Lung (tissue), 13 donors: ENCODE data around the gene SETBP1. TPM values are rescaled to one million over a fixed set of nuclear protein-coding genes. Genes with fewer than 3 reads are reported as not detected.

Source experiments
- ATAC-seq: fragments of 200-7000 bp; cut with Tn5 transposase; one replicate; pipeline ENCODE4 v1.9.1; 2020; ENCODE audit warnings: moderate number of reproducible peaks; ENCODE audit not compliant: insufficient read depth, low FRiP score
- DNase-seq, 3 donors: peaks; one replicate each; pipeline ENCODE4 v3.0.0-alpha.2; 2013 to 2017
- H3K27ac ChIP-seq, 2 donors: one replicate each; pipeline ENCODE4 v1.5.1; 2013; ENCODE audit warnings: mild to moderate bottlenecking in 2 of 2, moderate library complexity in 2 of 2, control low read depth in 1 of 2, inconsistent platforms in 1 of 2, low read depth in 1 of 2, low read length in 1 of 2
- H3K27me3 ChIP-seq, 3 donors: one replicate each; pipeline ENCODE4 v1.5.1; 2013; ENCODE audit warnings: low read length in 2 of 3; ENCODE audit not compliant: control insufficient read depth in 3 of 3, insufficient read depth in 3 of 3
- H3K36me3 ChIP-seq, 4 donors: one replicate each; pipeline ENCODE4 v1.5.1; 2013; ENCODE audit warnings: low read length in 4 of 4, mild to moderate bottlenecking in 1 of 4, moderate library complexity in 1 of 4; ENCODE audit not compliant: control insufficient read depth in 4 of 4, insufficient read depth in 4 of 4
- H3K4me1 ChIP-seq, 5 donors: one replicate each; pipeline ENCODE4 v1.5.1; 2013; ENCODE audit warnings: low read length in 5 of 5, mild to moderate bottlenecking in 2 of 5, moderate library complexity in 1 of 5; ENCODE audit not compliant: control insufficient read depth in 5 of 5, insufficient read depth in 5 of 5
- H3K4me3 ChIP-seq: one replicate; pipeline ENCODE4 v1.5.1; 2013; ENCODE audit warnings: mild to moderate bottlenecking, control low read depth, moderate library complexity
- H3K9ac ChIP-seq, 2 donors: one replicate each; pipeline ENCODE4 v1.5.1; 2013; ENCODE audit warnings: low read length in 2 of 2, control low read depth in 1 of 2; ENCODE audit not compliant: insufficient read depth in 1 of 2
- H3K9me3 ChIP-seq, 4 donors: one replicate each; pipeline ENCODE4 v1.5.1; 2013; ENCODE audit warnings: low read length in 3 of 4, mild to moderate bottlenecking in 1 of 4, moderate library complexity in 1 of 4; ENCODE audit not compliant: control insufficient read depth in 4 of 4, insufficient read depth in 3 of 4
- WGBS, 2 donors: extraction: QIAGEN DNeasy Blood & Tissue Kit; methylation state at CpG; one replicate each; pipeline ENCODE4 v1.1.7; 2013; 5-methylcytosine and 5-hydroxymethylcytosine counted together
- polyA plus RNA-seq, 2 donors: library from polyadenylated mRNA; stranded (reverse); fragments of 200-250 nt; gene quantifications; one replicate each; pipeline ENCODE4 v1.2.1, GENCODE V29; 2013
- small RNA-seq: library from RNA; depleted of rRNA; stranded (forward); fragments of <200 nt; gene quantifications from one replicate; pipeline ENCODE3, GENCODE V24; 2014; ENCODE audit warnings: low replicate concordance
- total RNA-seq, 2 donors: library from RNA; depleted of rRNA in 1 of 2; stranded (reverse); fragments of >200 nt in 1 of 2; gene quantifications; one replicate each; pipeline ENCODE4 v1.2.1, GENCODE V29; 2014 to 2021
- TF ChIP-seq, protein P1 (sequence below): IDR thresholded peaks from 2 replicates; pipeline ENCODE4 v1.5.1; 2012; ENCODE audit warnings: mild to moderate bottlenecking; ENCODE audit errors: control extremely low read depth, extremely low read depth
- donor health status: control.
- donor health status: control.
- donor health status: Bipolar disorder and iron deficiency.
- donor health status: healthy.
- donor health status: DM: yes; HTN: yes; CAD: no.

SETBP1 gene
- total and polyA plus RNA-seq, 4 donors, result 1.6 to 43.8 (median 16.6) TPM

DNA sequence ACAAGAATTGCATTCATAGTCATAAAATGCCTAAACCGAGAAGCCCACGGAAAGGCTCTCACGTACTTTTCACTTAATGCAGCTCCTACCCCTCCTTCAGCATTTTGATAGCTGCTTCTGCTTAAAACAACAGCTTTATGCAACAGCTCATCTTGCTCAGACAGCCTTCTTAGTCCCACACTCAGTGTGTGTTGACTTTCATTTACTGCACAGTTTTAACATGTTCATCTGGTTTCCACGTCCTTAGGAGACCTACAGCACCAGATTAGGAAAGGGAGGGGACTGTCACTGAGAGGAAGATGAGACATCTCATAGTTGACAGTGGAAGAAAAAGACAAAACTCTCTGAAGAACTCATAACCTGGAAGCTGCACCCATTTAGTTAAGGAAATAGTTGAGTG, 435.4 kb downstream of the SETBP1 start:
- Histone ChIP-seq H3K36me3 (no peaks in the 10 kb centered on the region), H3K4me1 (peaks cover 0 to 3% (median 0%) of the 10 kb centered on the region in 5 donors), H3K4me3 (no peak overlapping the region), H3K9ac (no peak overlapping the region), H3K9me3 (no peaks in the 10 kb centered on the region), H3K27ac (no peak overlapping the region), H3K27me3 (no peaks in the 10 kb centered on the region)
- ATAC-seq, result no peak
- TF ChIP-seq, protein P1, sequence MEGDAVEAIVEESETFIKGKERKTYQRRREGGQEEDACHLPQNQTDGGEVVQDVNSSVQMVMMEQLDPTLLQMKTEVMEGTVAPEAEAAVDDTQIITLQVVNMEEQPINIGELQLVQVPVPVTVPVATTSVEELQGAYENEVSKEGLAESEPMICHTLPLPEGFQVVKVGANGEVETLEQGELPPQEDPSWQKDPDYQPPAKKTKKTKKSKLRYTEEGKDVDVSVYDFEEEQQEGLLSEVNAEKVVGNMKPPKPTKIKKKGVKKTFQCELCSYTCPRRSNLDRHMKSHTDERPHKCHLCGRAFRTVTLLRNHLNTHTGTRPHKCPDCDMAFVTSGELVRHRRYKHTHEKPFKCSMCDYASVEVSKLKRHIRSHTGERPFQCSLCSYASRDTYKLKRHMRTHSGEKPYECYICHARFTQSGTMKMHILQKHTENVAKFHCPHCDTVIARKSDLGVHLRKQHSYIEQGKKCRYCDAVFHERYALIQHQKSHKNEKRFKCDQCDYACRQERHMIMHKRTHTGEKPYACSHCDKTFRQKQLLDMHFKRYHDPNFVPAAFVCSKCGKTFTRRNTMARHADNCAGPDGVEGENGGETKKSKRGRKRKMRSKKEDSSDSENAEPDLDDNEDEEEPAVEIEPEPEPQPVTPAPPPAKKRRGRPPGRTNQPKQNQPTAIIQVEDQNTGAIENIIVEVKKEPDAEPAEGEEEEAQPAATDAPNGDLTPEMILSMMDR, result no peak
- WGBS, 2 donors, result 82 to 91% methylated on average over 4 of the region's 4 CpGs
- no peak for DNase-seq

Small RNA genes within 50 kb of the gene (small RNA-seq; reads per million reads assigned to genes)
- gene MIR4319, result not detected
